Effector memory CD8-positive, alpha-beta T cell (primary cell): ENCODE results near the gene LAMTOR1.
A peak's percentile ranks its signal among the peaks of the same experiment; 100 is the strongest.

Source experiments
- ATAC-seq: fragments of 150-1000 bp; cut with Tn5 transposase; replicated peaks from 2 replicates; pipeline ENCODE4 v1.10.0; 2021; ENCODE audit warnings: mild to moderate bottlenecking, moderate library complexity
- DNase-seq, 3 experiments: peaks; one replicate each; pipeline ENCODE4 v3.0.0; 2021
- H3K27ac Mint-ChIP-seq, 2 donors: one replicate each; pipeline ENCODE4 v1.8.0; 2022; ENCODE audit warnings: mild to moderate bottlenecking in 2 of 2, mixed read lengths in 2 of 2, moderate library complexity in 2 of 2
- H3K27me3 Mint-ChIP-seq, 2 donors: one replicate each; pipeline ENCODE4 v1.8.0; 2022; ENCODE audit warnings: mixed read lengths in 2 of 2
- H3K36me3 Mint-ChIP-seq: one replicate; pipeline ENCODE4 v1.8.0; 2022; ENCODE audit warnings: mild to moderate bottlenecking, moderate library complexity, mixed read lengths; ENCODE audit not compliant: insufficient read depth
- H3K4me1 Mint-ChIP-seq, 2 donors: one replicate each; pipeline ENCODE4 v1.8.0; 2022; ENCODE audit warnings: low read depth in 2 of 2, mixed read lengths in 2 of 2
- H3K4me3 Mint-ChIP-seq, 2 donors: one replicate each; pipeline ENCODE4 v1.8.0; 2022; ENCODE audit warnings: mild to moderate bottlenecking in 2 of 2, mixed read lengths in 2 of 2, moderate library complexity in 2 of 2
- H3K9me3 Mint-ChIP-seq, 2 donors: one replicate each; pipeline ENCODE4 v1.8.0; 2022; ENCODE audit warnings: mixed read lengths in 2 of 2

The LAMTOR1 gene

GRCh38 chr11:72069200-72069599, 33.9 kb downstream of the LAMTOR1 start:
- ATAC-seq (no peak), DNase-seq (no peak)
- no peaks in the 10 kb centered on the region for H3K9me3 Mint-ChIP-seq
- peak overlapping the region in 1 of 2 donors; percentile 7 for H3K4me3 Mint-ChIP-seq
- H3K36me3 Mint-ChIP-seq, result peaks cover 7% of the 10 kb centered on the region
- peak overlapping the region; percentile 87 to 90 for H3K27ac Mint-ChIP-seq
- no peaks in the 10 kb centered on the region for H3K27me3 Mint-ChIP-seq
- H3K4me1 Mint-ChIP-seq, result peaks cover 19 to 21% of the 10 kb centered on the region in 2 donors

- H3K27me3 Mint-ChIP-seq, result no peaks in the 10 kb centered on the region
- H3K36me3 Mint-ChIP-seq, result peaks cover 6% of the 10 kb centered on the region
- H3K27ac Mint-ChIP-seq, result peak overlapping the region in 1 of 2 donors; percentile 90
- no peak overlapping the region for H3K4me3 Mint-ChIP-seq
- H3K4me1 Mint-ChIP-seq, result peaks cover 14 to 19% of the 10 kb centered on the region in 2 donors
- no peak for ATAC-seq
- no peak for DNase-seq
- no peaks in the 10 kb centered on the region for H3K9me3 Mint-ChIP-seq
These were observed 35.4 kb downstream of the LAMTOR1 start for GRCh38 chr11:72067676-72068075.

- Mint-ChIP-seq H3K36me3 (peaks cover 6% of the 10 kb centered on the region), H3K27me3 (no peaks in the 10 kb centered on the region), H3K4me3 (no peak overlapping the region), H3K27ac (peak overlapping the region in 1 of 2 donors; percentile 38), H3K4me1 (peaks cover 14 to 16% of the 10 kb centered on the region in 2 donors), H3K9me3 (no peaks in the 10 kb centered on the region)
- no peak for DNase-seq
- ATAC-seq, result no peak
These were observed 35.8 kb downstream of the LAMTOR1 start for GRCh38 chr11:72067266-72067665.

GRCh38 chr11:72066855-72067254, 36.2 kb downstream of the LAMTOR1 start:
- ATAC-seq, result no peak
- peaks cover 6% of the 10 kb centered on the region for H3K36me3 Mint-ChIP-seq
- H3K4me3 Mint-ChIP-seq, result no peak overlapping the region
- H3K4me1 Mint-ChIP-seq, result peaks cover 14 to 16% of the 10 kb centered on the region in 2 donors
- H3K27ac Mint-ChIP-seq, result peak overlapping the region in 1 of 2 donors; percentile 38
- no peak for DNase-seq
- no peaks in the 10 kb centered on the region for H3K27me3 Mint-ChIP-seq
- H3K9me3 Mint-ChIP-seq, result no peaks in the 10 kb centered on the region

GRCh38 chr11:72061739-72062396, 41.2 kb downstream of the LAMTOR1 start:
- Mint-ChIP-seq H3K9me3 (no peaks in the 10 kb centered on the region), H3K4me3 (no peak overlapping the region), H3K36me3 (peaks cover 12% of the 10 kb centered on the region), H3K27me3 (no peaks in the 10 kb centered on the region), H3K27ac (peak overlapping the region; percentile 12 to 17), H3K4me1 (peaks cover 0 to 3% of the 10 kb centered on the region in 2 donors)
- ATAC-seq (no peak), DNase-seq (no peak)

GRCh38 chr11:72058416-72059034, 44.6 kb downstream of the LAMTOR1 start:
- Mint-ChIP-seq H3K36me3 (peaks cover 8% of the 10 kb centered on the region), H3K9me3 (no peaks in the 10 kb centered on the region), H3K4me1 (peaks cover 0 to 3% of the 10 kb centered on the region in 2 donors), H3K27ac (peak overlapping the region in 1 of 2 donors; percentile 30), H3K4me3 (no peak overlapping the region), H3K27me3 (no peaks in the 10 kb centered on the region)
- ATAC-seq (no peak), DNase-seq (no peak)

GRCh38 chr11:72048766-72049460, 54.2 kb downstream of the LAMTOR1 start:
- H3K27me3 Mint-ChIP-seq, result no peaks in the 10 kb centered on the region
- H3K27ac Mint-ChIP-seq, result peak overlapping the region in 1 of 2 donors; percentile 23
- H3K4me3 Mint-ChIP-seq, result no peak overlapping the region
- H3K9me3 Mint-ChIP-seq, result no peaks in the 10 kb centered on the region
- DNase-seq, result no peak
- peaks cover 6% of the 10 kb centered on the region for H3K36me3 Mint-ChIP-seq
- H3K4me1 Mint-ChIP-seq, result peaks cover 1 to 3% of the 10 kb centered on the region in 2 donors
- ATAC-seq, result no peak
